OCI-LY7 (cell line): ENCODE data around the gene OGA. TPM values are rescaled to one million over a fixed set of nuclear protein-coding genes. Genes with fewer than 3 reads are reported as not detected.

Source experiments
- BruUV-seq: library from RNA; stranded (reverse); fragments of 400-500 nt; replicated peaks from 2 replicates; lab custom pipeline; 2021; lab: Mats Ljungman, UMichigan
- CTCF ChIA-PET: fragments of 300-600 bp; sonication (Branson Sonifier 250); formaldehyde crosslinking; loops from one replicate; lab custom pipeline; 2022; ENCODE audit warnings: antibody characterized with exemption; ENCODE audit not compliant: unreplicated experiment; lab: Charles Lee
- POLR2A ChIA-PET: fragments of 300-600 bp; sonication (Branson Sonifier 250); formaldehyde crosslinking; loops from one replicate; lab custom pipeline; 2022; ENCODE audit warnings: antibody characterized with exemption; lab: Charles Lee
- DNase-seq: peaks from one replicate; pipeline ENCODE4 v3.0.0-alpha.2; 2015; ENCODE audit warnings: low spot score
- H2AFZ ChIP-seq: fragments of 200-600 bp; sonication (generic), shearing (Covaris generic); 2 replicates; pipeline ENCODE4 v1.6.1; 2014; ENCODE audit warnings: mild to moderate bottlenecking, antibody characterized with exemption, low read length, moderate library complexity
- H3K27ac ChIP-seq: fragments of 200-600 bp; sonication (generic); 2 replicates; pipeline ENCODE4 v1.5.1; 2014; ENCODE audit warnings: mixed run types, low read depth, mild to moderate bottlenecking, moderate library complexity, low read length, inconsistent platforms; ENCODE audit not compliant: poor library complexity, severe bottlenecking
- H3K36me3 ChIP-seq: fragments of 200-600 bp; sonication (generic); 2 replicates; pipeline ENCODE4 v1.6.1; 2014; ENCODE audit warnings: mild to moderate bottlenecking, antibody characterized with exemption, low read length, moderate library complexity, mixed read lengths; ENCODE audit not compliant: insufficient read depth
- H3K4me1 ChIP-seq: fragments of 200-600 bp; sonication (generic); 2 replicates; pipeline ENCODE4 v1.5.1; 2014; ENCODE audit warnings: mild to moderate bottlenecking, low read length; ENCODE audit not compliant: insufficient read depth, poor library complexity, severe bottlenecking
- H3K4me2 ChIP-seq: fragments of 200-600 bp; sonication (generic); 2 replicates; pipeline ENCODE4 v1.6.1; 2014; ENCODE audit warnings: mild to moderate bottlenecking, low read length
- H3K4me3 ChIP-seq: fragments of 200-600 bp; sonication (generic); 2 replicates; pipeline ENCODE4 v1.5.1; 2014; ENCODE audit warnings: mild to moderate bottlenecking, low read depth, low read length; ENCODE audit not compliant: poor library complexity, severe bottlenecking
- H3K79me2 ChIP-seq: fragments of 200-600 bp; sonication (generic); 2 replicates; pipeline ENCODE4 v1.6.1; 2016; ENCODE audit warnings: low read depth, mild to moderate bottlenecking, low read length, moderate library complexity, mixed read lengths; ENCODE audit not compliant: insufficient read depth
- H3K9me2 ChIP-seq: fragments of 200-600 bp; sonication (generic); 2 replicates; pipeline ENCODE4 v1.6.1; 2016; ENCODE audit warnings: mild to moderate bottlenecking, low read length, mixed read lengths; ENCODE audit not compliant: insufficient read depth
- H3K9me3 ChIP-seq: fragments of 200-600 bp; sonication (generic); 2 replicates; pipeline ENCODE4 v1.6.1; 2014; ENCODE audit warnings: mild to moderate bottlenecking, mixed run types, low read length, mixed read lengths
- H4K20me1 ChIP-seq: fragments of 200-600 bp; sonication (generic); 2 replicates; pipeline ENCODE4 v1.6.1; 2014; ENCODE audit warnings: mild to moderate bottlenecking, antibody characterized with exemption, low read length, moderate library complexity, mixed read lengths; ENCODE audit not compliant: insufficient read depth
- CTCF ChIP-seq: fragments of 200-600 bp; sonication (generic); conservative IDR thresholded peaks from 2 replicates; pipeline ENCODE4 v1.5.1; 2014; ENCODE audit warnings: mild to moderate bottlenecking, antibody characterized with exemption, low read length, moderate library complexity, mixed read lengths
- EZH2phosphoT487 ChIP-seq: fragments of 200-600 bp; sonication (generic); IDR thresholded peaks from 2 replicates; pipeline ENCODE4 v1.6.1; 2018; ENCODE audit warnings: low read depth, borderline replicate concordance, mild to moderate bottlenecking, mixed run types, antibody characterized with exemption, low read length, moderate library complexity, mixed read lengths
- intact Hi-C: fragments of 100-400 bp; cut with micrococcal nuclease; formaldehyde crosslinking; loops from one replicate; pipeline ENCODE4 v1.10.0; 2022; ENCODE audit not compliant: unreplicated experiment
- total RNA-seq, 2 experiments: library from RNA; depleted of rRNA in 1 of 2; stranded (reverse); fragments of >200 nt in 1 of 2; shearing (Covaris generic) in 1 of 2; gene quantifications; 2 replicates each; pipeline ENCODE4 v1.2.3, GENCODE V29; 2014 to 2022

The OGA gene
- total RNA-seq, 2 experiments from 2014 or later, result 65.5 to 109 TPM

GRCh38 chr10:101857802-101858476 is 39.7 kb upstream of the OGA start:
- H3K36me3 ChIP-seq, result 0 out of 2 replicates have a peak, but pooled peaks cover 14% of the 10 kb centered on the region
- intact Hi-C loops, result no loop called here
- BruUV-seq, result no TSS peak
- TF ChIP-seq CTCF (no peak), EZH2phosphoT487 (no peak)
- H3K4me2 ChIP-seq, result no peak overlapping the region
- no peaks in the 10 kb centered on the region for H4K20me1 ChIP-seq
- no peaks in the 10 kb centered on the region for H3K9me2 ChIP-seq
- H3K79me2 ChIP-seq, result no peaks in the 10 kb centered on the region
- POLR2A ChIA-PET, result interaction anchor here (0.6 to 1.1 kb wide), 3 partner anchors 16 to 140 kb away, joined by 3 to 6 read pairs (median 3); no protein-coding TSS in a partner anchor
- H3K9me3 ChIP-seq, result peaks cover 7% of the 10 kb centered on the region; the same call in 1 of the 2 replicates
- no peak overlapping the region for H3K4me3 ChIP-seq
- H2AFZ ChIP-seq, result no peak overlapping the region
- peaks cover 9% of the 10 kb centered on the region for H3K4me1 ChIP-seq
- no peak for DNase-seq
- no peak overlapping the region for H3K27ac ChIP-seq
- CTCF ChIA-PET, result interaction anchor here (1.0 kb wide), 1 partner anchor 22 kb away, joined by 3 read pairs; no protein-coding TSS in a partner anchor

GRCh38 chr10:101856626-101857025 is 38.4 kb upstream of the OGA start:
- Histone ChIP-seq H4K20me1 (no peaks in the 10 kb centered on the region), H3K27ac (no peak overlapping the region), H3K36me3 (0 out of 2 replicates have a peak, but pooled peaks cover 7% of the 10 kb centered on the region), H3K9me2 (no peaks in the 10 kb centered on the region), H3K4me3 (no peak overlapping the region), H3K9me3 (peaks cover 7% of the 10 kb centered on the region; the same call in 1 of the 2 replicates), H3K4me1 (peaks cover 9% of the 10 kb centered on the region), H3K4me2 (no peak overlapping the region), H3K79me2 (no peaks in the 10 kb centered on the region), H2AFZ (no peak overlapping the region)
- ChIA-PET CTCF (no interaction called here), POLR2A (interaction anchor here (1.3 kb wide), 1 partner anchor 14 kb away, joined by 3 read pairs; no protein-coding TSS in a partner anchor)
- TF ChIP-seq EZH2phosphoT487 (no peak), CTCF (no peak)
- BruUV-seq, result no TSS peak
- DNase-seq, result no peak
- intact Hi-C loops, result no loop called here
